CD4-positive, alpha-beta T cell (primary cell): ENCODE results near the gene GOLGA6L25. TPM values are rescaled to one million over a fixed set of nuclear protein-coding genes. Genes with fewer than 3 reads are reported as not detected.
"Not testable (repeated sequence)": the region's sequence is repeated elsewhere in the genome, so short reads cannot be mapped to it uniquely, and the experiment has no call there.

Source experiments
- ATAC-seq: fragments of 200-7000 bp; cut with Tn5 transposase; one replicate; pipeline ENCODE4 v1.10.0; 2022; ENCODE audit warnings: mild to moderate bottlenecking; ENCODE audit not compliant: poor library complexity
- CTCF ChIA-PET: fragments of 350-600 bp; sonication (Branson Sonifier 250); formaldehyde crosslinking; loops from one replicate; lab custom pipeline; 2021; ENCODE audit warnings: antibody characterized with exemption, inconsistent platforms; lab: Charles Lee
- POLR2A ChIA-PET: fragments of 350-600 bp; sonication (Branson Sonifier 250); formaldehyde crosslinking; loops from one replicate; lab custom pipeline; 2021; ENCODE audit warnings: antibody characterized with exemption, inconsistent platforms; lab: Charles Lee
- DNase-seq, 14 experiments: peaks; one replicate each; pipeline ENCODE4 v3.0.0-alpha.2; 2013 to 2020; ENCODE audit warnings: mixed read lengths in 2 of 14
- H3K27ac ChIP-seq, 2 donors: one replicate each; pipeline versions ENCODE4 v1.5.1 to v1.7.0; 2013; ENCODE audit warnings: low read length in 2 of 2, low read depth in 1 of 2, mild to moderate bottlenecking in 1 of 2
- H3K27me3 ChIP-seq, 2 experiments: 1 replicate in 1 of 2; 2 replicates in 1 of 2; pipeline versions ENCODE4 v1.6.1 to v1.7.0; 2013; ENCODE audit warnings: low read length in 2 of 2, control low read depth in 1 of 2, mild to moderate bottlenecking in 1 of 2, moderate library complexity in 1 of 2; ENCODE audit not compliant: insufficient read depth in 2 of 2, control insufficient read depth in 1 of 2
- H3K36me3 ChIP-seq: one replicate; pipeline ENCODE4 v1.6.1; 2013; ENCODE audit warnings: low read length, control low read depth; ENCODE audit not compliant: insufficient read depth
- H3K4me1 ChIP-seq: one replicate; pipeline ENCODE4 v1.6.1; 2013; ENCODE audit warnings: low read length, control low read depth; ENCODE audit not compliant: insufficient read depth
- H3K4me3 ChIP-seq: one replicate; pipeline ENCODE4 v1.5.1; 2013; ENCODE audit warnings: mild to moderate bottlenecking, low read length, moderate library complexity
- H3K9me3 ChIP-seq, 2 experiments: 1 replicate in 1 of 2; 2 replicates in 1 of 2; pipeline versions ENCODE4 v1.6.1 to v1.7.0; 2013; ENCODE audit warnings: low read length in 2 of 2, mild to moderate bottlenecking in 2 of 2, control low read depth in 1 of 2, moderate library complexity in 1 of 2; ENCODE audit not compliant: control insufficient read depth in 1 of 2, insufficient read depth in 1 of 2
- H3K27ac Mint-ChIP-seq: one replicate; pipeline ENCODE4 v1.8.0; 2020; ENCODE audit warnings: mixed read lengths
- H3K27me3 Mint-ChIP-seq: one replicate; pipeline ENCODE4 v1.8.0; 2021; ENCODE audit warnings: mixed read lengths
- H3K36me3 Mint-ChIP-seq: one replicate; pipeline ENCODE4 v1.8.0; 2021; ENCODE audit warnings: low read depth, mixed read lengths
- H3K4me1 Mint-ChIP-seq: one replicate; pipeline ENCODE4 v1.8.0; 2021; ENCODE audit warnings: low read depth, mixed read lengths
- H3K4me3 Mint-ChIP-seq: one replicate; pipeline ENCODE4 v1.8.0; 2020; ENCODE audit warnings: mild to moderate bottlenecking, mixed read lengths
- H3K9me3 Mint-ChIP-seq: one replicate; pipeline ENCODE4 v1.8.0; 2020; ENCODE audit warnings: mixed read lengths
- intact Hi-C, 2 experiments: fragments of 100-400 bp; cut with DNase I in 1 of 2; cut with micrococcal nuclease in 1 of 2; formaldehyde crosslinking; loops; one replicate each; pipeline versions ENCODE4 v1.15.1 to v1.9.0; 2023 to 2025; cut with DNase I, micrococcal nuclease
- total RNA-seq, 174 experiments: library from RNA in 2 of 174; stranded (reverse) in 2 of 174; gene quantifications; one replicate each; pipeline ENCODE4 v1.2.3 and lab custom pipeline; 2021 to 2026

Gene GOLGA6L25
- total RNA-seq, 2 experiments from 2014 or later = not detected

DNA sequence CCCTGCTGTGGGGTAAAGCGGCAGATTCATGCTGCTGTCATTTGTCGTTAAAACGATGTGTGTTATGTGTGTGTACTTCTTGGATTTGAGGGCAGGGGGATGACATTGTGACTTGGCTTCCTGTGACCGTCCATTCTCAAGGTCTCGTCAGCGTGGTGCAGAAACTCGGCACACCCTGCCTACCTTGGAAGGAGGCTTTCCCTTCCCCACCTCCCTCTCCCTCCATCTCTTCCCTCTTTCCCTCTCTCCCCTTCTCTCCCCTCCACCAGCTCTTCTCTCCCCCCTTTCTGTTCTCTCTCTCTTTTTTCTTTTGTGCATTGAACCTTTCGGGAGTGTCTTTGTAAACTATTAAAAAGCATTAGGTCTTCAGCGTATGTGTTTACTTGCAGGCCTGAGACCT lies 36.4 kb downstream of the GOLGA6L25 start:
- ATAC-seq, H3K36me3 ChIP-seq, intact Hi-C loops, H3K9me3 ChIP-seq, H3K36me3 Mint-ChIP-seq, H3K27me3 ChIP-seq, H3K9me3 Mint-ChIP-seq, CTCF ChIA-PET, POLR2A ChIA-PET, H3K27me3 Mint-ChIP-seq, H3K27ac ChIP-seq, H3K4me1 Mint-ChIP-seq, DNase-seq, H3K4me1 ChIP-seq: not testable (repeated sequence)
- Mint-ChIP-seq H3K27ac (peak overlapping the region; percentile 75), H3K4me3 (peak overlapping the region; percentile 99)
- H3K4me3 ChIP-seq = peak overlapping the region; percentile 32

DNA sequence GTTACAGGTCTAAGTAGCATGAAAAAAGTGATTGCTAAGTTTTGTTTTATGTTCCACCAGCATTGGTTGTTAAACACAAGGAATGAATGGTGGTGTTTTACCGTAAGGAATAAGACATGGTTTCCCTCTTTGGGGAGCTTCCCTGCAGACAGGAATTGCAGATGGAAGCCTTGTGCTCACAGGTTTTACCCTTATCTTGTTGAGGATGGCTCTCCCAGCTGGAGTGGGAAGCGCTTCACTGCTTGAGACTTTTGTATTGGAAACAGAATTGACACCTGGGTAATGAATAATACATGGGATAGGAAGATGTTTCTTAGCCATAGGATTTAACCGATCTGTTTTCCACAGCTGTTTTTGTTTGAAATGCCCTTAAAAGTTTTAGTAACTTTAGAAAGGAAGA lies 39.0 kb downstream of the GOLGA6L25 start:
- DNase-seq, POLR2A ChIA-PET, intact Hi-C loops, H3K4me3 ChIP-seq, H3K27me3 Mint-ChIP-seq, H3K27me3 ChIP-seq, H3K36me3 ChIP-seq, H3K9me3 Mint-ChIP-seq, H3K4me3 Mint-ChIP-seq, CTCF ChIA-PET, ATAC-seq, H3K36me3 Mint-ChIP-seq, H3K4me1 ChIP-seq, H3K27ac ChIP-seq, H3K9me3 ChIP-seq, H3K27ac Mint-ChIP-seq, H3K4me1 Mint-ChIP-seq: not testable (repeated sequence)

DNA sequence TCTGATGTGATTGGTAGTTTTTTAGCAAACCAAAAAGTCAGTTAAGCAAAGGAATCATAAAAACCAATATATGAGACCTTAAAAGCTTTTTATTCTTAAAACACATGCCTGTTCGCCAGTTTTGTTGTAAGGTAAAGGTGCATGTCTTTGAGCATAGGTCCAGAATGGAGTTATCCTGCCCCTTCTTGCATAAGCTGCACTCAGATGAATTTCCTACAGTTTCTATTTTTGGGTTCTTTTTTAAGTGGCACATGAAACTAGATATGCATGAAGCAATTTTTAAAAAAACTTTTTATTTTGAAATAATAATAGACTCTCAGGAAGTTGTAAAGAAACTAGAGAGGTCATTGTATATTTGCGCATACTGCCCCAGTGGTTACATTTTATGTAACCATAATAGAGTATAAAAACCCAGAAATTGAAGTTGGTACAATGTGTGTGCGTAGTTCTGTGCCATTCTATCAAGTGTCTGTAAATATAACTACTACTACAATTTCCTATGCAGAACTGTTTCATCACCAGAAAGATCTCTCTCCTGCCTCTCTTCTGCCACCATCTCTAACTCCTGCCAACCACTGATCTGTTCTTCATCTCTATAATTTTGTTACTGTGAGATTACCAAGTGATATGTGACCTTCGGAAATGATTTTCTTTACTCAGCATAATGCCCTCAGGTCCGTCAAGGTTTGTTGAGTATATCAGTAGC lies 40.2 kb downstream of the GOLGA6L25 start:
- intact Hi-C loops, H3K27ac ChIP-seq, H3K27ac Mint-ChIP-seq, CTCF ChIA-PET, H3K4me1 Mint-ChIP-seq, H3K4me3 Mint-ChIP-seq, H3K9me3 ChIP-seq, ATAC-seq, DNase-seq, H3K4me1 ChIP-seq, POLR2A ChIA-PET, H3K4me3 ChIP-seq, H3K9me3 Mint-ChIP-seq, H3K27me3 ChIP-seq, H3K36me3 ChIP-seq, H3K27me3 Mint-ChIP-seq, H3K36me3 Mint-ChIP-seq: not testable (repeated sequence)

GRCh38 chr15:28597471-28597870 lies 44.1 kb downstream of the GOLGA6L25 start:
- DNase-seq, H3K27me3 ChIP-seq, ATAC-seq, H3K36me3 Mint-ChIP-seq, POLR2A ChIA-PET, H3K4me3 ChIP-seq, CTCF ChIA-PET, H3K27ac Mint-ChIP-seq, H3K9me3 Mint-ChIP-seq, H3K27ac ChIP-seq, H3K4me1 Mint-ChIP-seq, H3K4me3 Mint-ChIP-seq, H3K36me3 ChIP-seq, H3K9me3 ChIP-seq, H3K27me3 Mint-ChIP-seq, intact Hi-C loops, H3K4me1 ChIP-seq: not testable (repeated sequence)

DNA sequence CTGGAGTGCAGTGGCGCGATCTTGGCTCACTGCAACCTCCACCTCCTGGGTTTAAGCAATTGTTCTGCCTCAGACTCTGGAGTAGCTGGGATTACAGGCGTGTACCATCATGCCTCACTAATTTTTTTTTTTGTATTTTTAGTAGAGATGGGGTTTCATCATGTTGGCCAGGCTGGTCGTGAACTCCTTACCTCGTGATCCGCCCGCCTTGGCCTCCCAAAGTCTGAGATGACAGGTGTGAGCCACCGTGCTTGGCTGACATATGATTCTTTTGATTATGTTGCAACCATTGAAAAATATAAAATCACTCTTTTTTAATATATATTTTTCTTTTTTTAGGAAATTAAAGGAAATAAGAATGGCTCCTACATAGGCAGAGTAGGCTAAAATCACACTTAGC lies 44.8 kb downstream of the GOLGA6L25 start:
- H3K36me3 Mint-ChIP-seq, H3K36me3 ChIP-seq, ATAC-seq, H3K27ac ChIP-seq, H3K27me3 ChIP-seq, H3K4me1 Mint-ChIP-seq, DNase-seq, H3K4me3 Mint-ChIP-seq, H3K4me3 ChIP-seq, intact Hi-C loops, H3K27me3 Mint-ChIP-seq, CTCF ChIA-PET, H3K9me3 ChIP-seq, H3K4me1 ChIP-seq, POLR2A ChIA-PET, H3K9me3 Mint-ChIP-seq, H3K27ac Mint-ChIP-seq: not testable (repeated sequence)

DNA sequence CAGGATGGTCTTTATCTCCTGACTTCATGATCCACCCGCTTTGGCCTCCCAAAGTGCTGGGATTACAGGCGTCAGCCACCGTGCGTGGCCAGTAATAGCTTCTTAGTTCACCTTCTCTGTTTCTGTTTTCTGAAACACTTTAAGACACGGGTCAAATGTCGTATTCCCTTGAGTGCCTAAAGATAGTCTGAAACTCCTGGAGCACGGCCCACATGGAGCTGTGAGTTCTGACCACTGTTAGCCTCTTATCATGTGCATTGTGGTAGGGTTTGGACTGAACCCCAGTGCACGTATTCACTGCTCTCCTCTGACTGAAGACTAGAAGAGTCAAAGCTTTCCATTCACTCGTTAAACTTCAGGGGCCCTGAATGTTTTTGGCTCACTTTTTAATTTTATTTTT lies 48.8 kb downstream of the GOLGA6L25 start:
- CTCF ChIA-PET = not testable (repeated sequence)

More for the DNA sequence above, 48.8 kb downstream of the GOLGA6L25 start:
- H3K36me3 Mint-ChIP-seq, POLR2A ChIA-PET, H3K4me3 ChIP-seq, H3K27ac ChIP-seq, H3K9me3 ChIP-seq, intact Hi-C loops, H3K27ac Mint-ChIP-seq, H3K27me3 ChIP-seq, H3K36me3 ChIP-seq, H3K4me1 Mint-ChIP-seq, DNase-seq, H3K4me3 Mint-ChIP-seq, H3K4me1 ChIP-seq, H3K9me3 Mint-ChIP-seq, H3K27me3 Mint-ChIP-seq, ATAC-seq: not testable (repeated sequence)
